Suprapubic skin (tissue), 3 donors: ENCODE results near the gene LGI2.

ENCODE experiments used
- CTCF ChIP-seq, 2 donors: fragments of 200-600 bp in 1 of 2; fragments of 450-650 bp in 1 of 2; sonication (generic) in 1 of 2; IDR thresholded peaks; one replicate each; pipeline ENCODE4 v1.5.1; 2016 to 2019; ENCODE audit warnings: antibody characterized with exemption in 2 of 2, mild to moderate bottlenecking in 1 of 2, moderate library complexity in 1 of 2
- POLR2A ChIP-seq, 2 donors: fragments of 450-650 bp; IDR thresholded peaks; one replicate each; pipeline ENCODE4 v1.6.1; 2017; ENCODE audit warnings: antibody characterized with exemption in 2 of 2, mild to moderate bottlenecking in 2 of 2, moderate library complexity in 2 of 2

- no peak for TF ChIP-seq CTCF (IDR thresholded peaks at IDR 0.05)
- TF ChIP-seq POLR2A (IDR thresholded peaks at IDR 0.05) = no peak
Observed at GRCh38 chr4:24973747-24974601, 56.8 kb downstream of the LGI2 start.
